ENCODE data around the gene CHKB.

- TF ChIP-seq CEBPB (IDR thresholded peaks at IDR 0.05) (no peak), TAF1 (IDR thresholded peaks at IDR 0.05; ENCODE audit: low read depth) (no peak), FOXM1 (IDR thresholded peaks at IDR 0.05; ENCODE audit: borderline replicate concordance, low read depth) (no peak), EGR1 (IDR thresholded peaks at IDR 0.05) (no peak), TEAD4 (IDR thresholded peaks at IDR 0.05) (no peak), CREB1 (IDR thresholded peaks at IDR 0.05; ENCODE audit: low read depth) (no peak), EP300 (IDR thresholded peaks at IDR 0.05; ENCODE audit: borderline replicate concordance) (no peak), ZBTB7A (IDR thresholded peaks at IDR 0.05; ENCODE audit: low read depth) (no peak), MAX (IDR thresholded peaks at IDR 0.05) (no peak), NFIC (IDR thresholded peaks at IDR 0.05) (no peak), REST (IDR thresholded peaks at IDR 0.05; ENCODE audit: low read depth) (no peak)
Measured at GRCh38 chr22:50601669-50602337, 19.2 kb upstream of the CHKB start.

Measured in Ishikawa (cell line).